ENCODE measurements around the gene RBM6.

- TF ChIP-seq CREB1 (CRISPR knock-in tag; IDR thresholded peaks at IDR 0.05) = no peak
- no peak for TF ChIP-seq ZNF138 (CRISPR knock-in tag; conservative IDR thresholded peaks at IDR 0.05)
Observed at GRCh38 chr3:50123394-50124051, 183.6 kb downstream of the RBM6 start.
